Vagina (tissue), 2 donors: ENCODE measurements around the gene CACNA1C.

Experiments used
- POLR2A ChIP-seq, 2 donors: fragments of 450-650 bp; IDR thresholded peaks; one replicate each; pipeline ENCODE4 v1.6.1; 2017; ENCODE audit warnings: antibody characterized with exemption in 2 of 2, mild to moderate bottlenecking in 2 of 2, moderate library complexity in 2 of 2
- POLR2AphosphoS5 ChIP-seq, 2 donors: sonication (generic); formaldehyde crosslinking; IDR thresholded peaks; one replicate each; pipeline ENCODE4 v1.9.0; 2017; ENCODE audit warnings: antibody characterized with exemption in 2 of 2, mild to moderate bottlenecking in 2 of 2, low read depth in 1 of 2; ENCODE audit not compliant: insufficient read depth in 1 of 2
- TF ChIP-seq, protein P1 (sequence below), 3 experiments: fragments of 450-650 bp in 2 of 3; fragments of 200-600 bp in 1 of 3; sonication (generic) in 1 of 3; IDR thresholded peaks; one replicate each; pipeline ENCODE4 v1.5.1; 2017 to 2019; ENCODE audit warnings: antibody characterized with exemption in 3 of 3, mild to moderate bottlenecking in 2 of 3, moderate library complexity in 2 of 3

DNA sequence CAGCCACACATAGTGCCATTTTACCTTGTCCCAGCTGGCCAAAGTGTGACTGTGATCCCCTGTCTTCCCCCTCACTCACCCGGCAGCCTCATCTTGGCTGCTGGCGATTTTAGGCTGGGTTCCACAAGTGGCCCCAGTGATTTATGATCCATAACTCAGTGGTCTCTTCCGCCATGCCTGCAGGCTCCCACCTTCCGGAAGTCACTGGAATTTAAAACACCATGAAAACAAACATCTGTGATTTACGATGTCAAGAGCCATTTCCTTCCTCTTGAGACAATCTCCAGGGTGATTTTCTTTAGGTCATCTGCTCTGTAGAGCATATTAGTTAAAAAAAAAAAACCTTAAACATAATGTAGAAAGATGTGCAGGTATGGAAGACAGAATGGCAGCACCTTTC, 282.3 kb downstream of the CACNA1C start:
- TF ChIP-seq, protein P1, sequence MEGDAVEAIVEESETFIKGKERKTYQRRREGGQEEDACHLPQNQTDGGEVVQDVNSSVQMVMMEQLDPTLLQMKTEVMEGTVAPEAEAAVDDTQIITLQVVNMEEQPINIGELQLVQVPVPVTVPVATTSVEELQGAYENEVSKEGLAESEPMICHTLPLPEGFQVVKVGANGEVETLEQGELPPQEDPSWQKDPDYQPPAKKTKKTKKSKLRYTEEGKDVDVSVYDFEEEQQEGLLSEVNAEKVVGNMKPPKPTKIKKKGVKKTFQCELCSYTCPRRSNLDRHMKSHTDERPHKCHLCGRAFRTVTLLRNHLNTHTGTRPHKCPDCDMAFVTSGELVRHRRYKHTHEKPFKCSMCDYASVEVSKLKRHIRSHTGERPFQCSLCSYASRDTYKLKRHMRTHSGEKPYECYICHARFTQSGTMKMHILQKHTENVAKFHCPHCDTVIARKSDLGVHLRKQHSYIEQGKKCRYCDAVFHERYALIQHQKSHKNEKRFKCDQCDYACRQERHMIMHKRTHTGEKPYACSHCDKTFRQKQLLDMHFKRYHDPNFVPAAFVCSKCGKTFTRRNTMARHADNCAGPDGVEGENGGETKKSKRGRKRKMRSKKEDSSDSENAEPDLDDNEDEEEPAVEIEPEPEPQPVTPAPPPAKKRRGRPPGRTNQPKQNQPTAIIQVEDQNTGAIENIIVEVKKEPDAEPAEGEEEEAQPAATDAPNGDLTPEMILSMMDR (IDR thresholded peaks at IDR 0.05) = no peak
- no peak for TF ChIP-seq POLR2A (IDR thresholded peaks at IDR 0.05)
- TF ChIP-seq POLR2AphosphoS5 (IDR thresholded peaks at IDR 0.05; ENCODE audit: insufficient read depth in 1 of 2, low read depth in 1 of 2) = no peak
